ENCODE results near the gene CAPRIN1. TPM values are rescaled to one million over a fixed set of nuclear protein-coding genes. Genes with fewer than 3 reads are reported as not detected.

CAPRIN1 gene
- total and polyA plus RNA-seq, 2 donors (not counting 3 experiments of a cell fraction or from before 2014, with no cell fraction given), result 138 to 279 TPM

DNA sequence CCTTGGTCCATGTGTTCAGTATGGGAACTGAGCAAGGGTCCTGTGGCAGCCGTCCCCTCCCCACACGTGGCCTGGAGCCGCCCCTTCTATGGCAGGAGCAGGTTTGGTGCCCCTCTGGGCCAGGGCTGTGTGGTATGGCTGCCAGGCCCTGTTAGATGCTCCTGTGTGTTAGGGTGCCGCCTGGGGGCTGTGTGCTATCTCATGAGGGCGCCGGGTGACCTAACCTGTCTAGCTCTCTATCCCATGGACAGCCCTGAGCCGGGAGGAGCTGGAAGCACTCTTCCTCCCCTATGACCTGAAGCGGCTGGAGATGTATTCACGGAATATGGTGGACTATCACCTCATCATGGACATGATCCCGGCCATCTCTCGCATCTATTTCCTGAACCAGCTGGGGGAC is 88.6 kb downstream of the CAPRIN1 start:
- Histone ChIP-seq H3K9me3 (replicated peaks; ENCODE audit: control insufficient read depth, insufficient read depth, low read length) (no peaks in the 10 kb centered on the region), H3K4me1 (ENCODE audit: control insufficient read depth, extremely low read depth, insufficient read depth, low read length) (no peaks in the 10 kb centered on the region), H3K9ac (replicated peaks; ENCODE audit: extremely low read depth, insufficient read depth, low read length) (no peak overlapping the region), H3K27me3 (ENCODE audit: control insufficient read depth in 2 of 2, insufficient read depth in 2 of 2, low read length in 2 of 2) (no peaks in the 10 kb centered on the region), H2AFZ (ENCODE audit: low read depth, low read length) (no peak overlapping the region), H3K9me1 (replicated peaks; ENCODE audit: control insufficient read depth, extremely low read depth, insufficient read depth, low read length) (no peaks in the 10 kb centered on the region), H3K27ac (ENCODE audit: insufficient read depth, low read depth, low read length) (no peak overlapping the region), H4K20me1 (replicated peaks; ENCODE audit: control insufficient read depth, extremely low read depth, insufficient read depth, low read length) (no peaks in the 10 kb centered on the region), H3K4me3 (replicated peaks in 1 of 3; ENCODE audit: insufficient read depth in 1 of 3, low read depth in 1 of 3, low read length in 3 of 3) (no peak overlapping the region), H3K4me2 (ENCODE audit: insufficient read depth, low read length) (no peak overlapping the region), H3K79me2 (ENCODE audit: control insufficient read depth, insufficient read depth, low read length) (no peaks in the 10 kb centered on the region), H3K36me3 (ENCODE audit: control insufficient read depth in 2 of 2, extremely low read depth in 1 of 2, insufficient read depth in 2 of 2, low read length in 2 of 2) (peaks cover 22 to 61% of the 10 kb centered on the region in 2 experiments)
- FAIRE-seq, result no peak
- ChIA-PET CTCF (interaction anchor here (1.4 to 1.5 kb wide), 2 partner anchors 10 to 12 kb away, joined by 3 read pairs; no protein-coding TSS in a partner anchor), POLR2A (no interaction called here)
- TF ChIP-seq JUN (IDR thresholded peaks at IDR 0.05; ENCODE audit: borderline replicate concordance, insufficient read depth, insufficient read length, low read depth), result no peak
- no peak for TF ChIP-seq GATA2 (IDR thresholded peaks at IDR 0.05; ENCODE audit: insufficient read depth, insufficient read length, low read depth, low read length)
- TF ChIP-seq POLR2A (IDR thresholded peaks at IDR 0.05; ENCODE audit: low read depth, low read length), result no peak
- no peak for TF ChIP-seq MYC (IDR thresholded peaks at IDR 0.05; ENCODE audit: low read depth, low read length)
- dilution Hi-C loops (cut with MboI; ENCODE audit: extremely low pct_ligation_motif_present, low sequenced_read_pairs) (no loop called here), intact Hi-C loops (cut with micrococcal nuclease) (no loop called here)
- DNase-seq (ENCODE audit: low read depth, low spot score), result no peak
- BruUV-seq (replicated peaks), result no TSS peak

DNA sequence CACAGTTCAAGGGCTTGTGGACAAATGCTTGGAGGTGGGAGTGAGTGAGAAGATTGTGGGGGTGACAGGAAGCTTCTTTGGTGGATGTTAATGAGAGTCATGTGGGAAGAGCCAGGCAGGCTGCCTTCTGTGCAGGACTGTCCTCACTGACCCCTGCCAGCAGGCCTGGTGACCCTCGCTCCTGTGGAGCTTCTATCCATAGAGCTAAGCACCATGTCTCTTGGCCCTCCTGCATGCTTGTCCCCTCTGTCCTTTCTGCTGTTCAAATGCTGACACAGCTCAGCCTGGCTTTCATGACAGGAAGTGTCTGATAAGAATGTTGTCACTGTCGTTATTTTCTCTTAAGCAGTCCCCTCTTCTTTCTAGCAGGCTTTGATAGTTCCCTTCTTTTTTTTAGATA is 91.5 kb downstream of the CAPRIN1 start:
- DNase-seq (ENCODE audit: low read depth, low spot score) (no peak), FAIRE-seq (no peak)
- TF ChIP-seq EZH2 (IDR thresholded peaks at IDR 0.05; ENCODE audit: borderline replicate concordance, low read depth, low read length, severe bottlenecking) (no peak), MYC (IDR thresholded peaks at IDR 0.05; ENCODE audit: low read depth, low read length) (no peak), JUN (IDR thresholded peaks at IDR 0.05; ENCODE audit: borderline replicate concordance, insufficient read depth, insufficient read length, low read depth) (no peak), GATA2 (IDR thresholded peaks at IDR 0.05; ENCODE audit: insufficient read depth, insufficient read length, low read depth, low read length) (no peak), POLR2A (IDR thresholded peaks at IDR 0.05; ENCODE audit: low read depth, low read length) (no peak)
- TF ChIP-seq, protein P1, sequence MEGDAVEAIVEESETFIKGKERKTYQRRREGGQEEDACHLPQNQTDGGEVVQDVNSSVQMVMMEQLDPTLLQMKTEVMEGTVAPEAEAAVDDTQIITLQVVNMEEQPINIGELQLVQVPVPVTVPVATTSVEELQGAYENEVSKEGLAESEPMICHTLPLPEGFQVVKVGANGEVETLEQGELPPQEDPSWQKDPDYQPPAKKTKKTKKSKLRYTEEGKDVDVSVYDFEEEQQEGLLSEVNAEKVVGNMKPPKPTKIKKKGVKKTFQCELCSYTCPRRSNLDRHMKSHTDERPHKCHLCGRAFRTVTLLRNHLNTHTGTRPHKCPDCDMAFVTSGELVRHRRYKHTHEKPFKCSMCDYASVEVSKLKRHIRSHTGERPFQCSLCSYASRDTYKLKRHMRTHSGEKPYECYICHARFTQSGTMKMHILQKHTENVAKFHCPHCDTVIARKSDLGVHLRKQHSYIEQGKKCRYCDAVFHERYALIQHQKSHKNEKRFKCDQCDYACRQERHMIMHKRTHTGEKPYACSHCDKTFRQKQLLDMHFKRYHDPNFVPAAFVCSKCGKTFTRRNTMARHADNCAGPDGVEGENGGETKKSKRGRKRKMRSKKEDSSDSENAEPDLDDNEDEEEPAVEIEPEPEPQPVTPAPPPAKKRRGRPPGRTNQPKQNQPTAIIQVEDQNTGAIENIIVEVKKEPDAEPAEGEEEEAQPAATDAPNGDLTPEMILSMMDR (IDR thresholded peaks at IDR 0.05; ENCODE audit: extremely low read depth in 1 of 2, insufficient read depth in 1 of 2, low read depth in 1 of 2, low read length in 2 of 2), result no peak
- intact Hi-C loops (cut with micrococcal nuclease), result no loop called here
- CTCF ChIA-PET, result no interaction called here
- Histone ChIP-seq H3K9ac (replicated peaks; ENCODE audit: extremely low read depth, insufficient read depth, low read length) (no peak overlapping the region), H3K9me1 (replicated peaks; ENCODE audit: control insufficient read depth, extremely low read depth, insufficient read depth, low read length) (no peaks in the 10 kb centered on the region), H3K4me2 (ENCODE audit: insufficient read depth, low read length) (no peak overlapping the region), H3K9me3 (replicated peaks; ENCODE audit: control insufficient read depth, insufficient read depth, low read length) (no peaks in the 10 kb centered on the region), H4K20me1 (replicated peaks; ENCODE audit: control insufficient read depth, extremely low read depth, insufficient read depth, low read length) (no peaks in the 10 kb centered on the region), H3K79me2 (ENCODE audit: control insufficient read depth, insufficient read depth, low read length) (no peaks in the 10 kb centered on the region), H2AFZ (ENCODE audit: low read depth, low read length) (no peak overlapping the region), H3K4me1 (ENCODE audit: control insufficient read depth, extremely low read depth, insufficient read depth, low read length) (no peaks in the 10 kb centered on the region), H3K36me3 (ENCODE audit: control insufficient read depth in 2 of 2, extremely low read depth in 1 of 2, insufficient read depth in 2 of 2, low read length in 2 of 2) (peaks cover 33 to 56% of the 10 kb centered on the region in 2 experiments), H3K27me3 (ENCODE audit: control insufficient read depth in 2 of 2, insufficient read depth in 2 of 2, low read length in 2 of 2) (no peaks in the 10 kb centered on the region), H3K27ac (ENCODE audit: insufficient read depth, low read depth, low read length) (no peak overlapping the region), H3K4me3 (replicated peaks in 1 of 3; ENCODE audit: insufficient read depth in 1 of 3, low read depth in 1 of 3, low read length in 3 of 3) (no peak overlapping the region)
- no TSS peak for BruUV-seq (replicated peaks)
- POLR2A ChIA-PET, result no interaction called here
- dilution Hi-C loops (cut with MboI; ENCODE audit: extremely low pct_ligation_motif_present, low sequenced_read_pairs), result no loop called here
